Measurements from ENCODE around the gene CD300A. TPM values are rescaled to one million over a fixed set of nuclear protein-coding genes. Genes with fewer than 3 reads are reported as not detected.

CD300A gene
- total and polyA plus RNA-seq, 11 donors, result 0.64 to 23.2 (median 1.6) TPM

GRCh38 chr17:74520016-74520434 is 53.6 kb downstream of the CD300A start:
- peak in 3 of 5 donors; percentile 36 to 63 (median 50) for DNase-seq
- Histone ChIP-seq H3K36me3 (no peaks in the 10 kb centered on the region), H3K27ac (peak overlapping the region in 4 of 12 donors; percentile 49 to 94 (median 68)), H3K4me3 (no peak overlapping the region), H3K9me3 (peaks cover 0 to 8% (median 0%) of the 10 kb centered on the region in 12 donors), H3K27me3 (no peaks in the 10 kb centered on the region), H3K4me1 (peaks cover 0 to 48% (median 0%) of the 10 kb centered on the region in 12 donors)
- intact Hi-C loops (cut with DNase I), result no loop called here
- ATAC-seq, result peak; percentile 49 to 80 (median 75)
- WGBS, 4 donors, result 57 to 70% (median 65%) methylated on average over 3 of the region's 3 CpGs
- TF ChIP-seq CTCF (IDR thresholded peaks at IDR 0.05), result no peak
- no peak for TF ChIP-seq POLR2A (IDR thresholded peaks at IDR 0.05)

- ATAC-seq (peak; percentile 34 to 78 (median 64)), DNase-seq (peak in 1 of 5 donors; percentile 30)
- Histone ChIP-seq H3K36me3 (no peaks in the 10 kb centered on the region), H3K27ac (peak overlapping the region in 8 of 12 donors; percentile 31 to 94 (median 60)), H3K4me1 (peaks cover 0 to 48% (median 0%) of the 10 kb centered on the region in 12 donors), H3K27me3 (no peaks in the 10 kb centered on the region), H3K9me3 (peaks cover 0 to 8% (median 0%) of the 10 kb centered on the region in 12 donors), H3K4me3 (peak overlapping the region in 2 of 12 donors; percentile 18 to 19)
- WGBS, 4 donors, result 81 to 89% (median 82%) methylated on average over 21 of the region's 21 CpGs
- intact Hi-C loops (cut with DNase I), result no loop called here
- no peak for TF ChIP-seq POLR2A (IDR thresholded peaks at IDR 0.05)
- no peak for TF ChIP-seq CTCF (IDR thresholded peaks at IDR 0.05)
Observed at GRCh38 chr17:74520790-74521480, 54.5 kb downstream of the CD300A start.

- H3K4me3 ChIP-seq, result peak overlapping the region in 2 of 12 donors; percentile 18 to 19
Observed at GRCh38 chr17:74521701-74522201, 55.3 kb downstream of the CD300A start.

More at GRCh38 chr17:74521701-74522201, 55.3 kb downstream of the CD300A start:
- intact Hi-C loops (cut with DNase I), result no loop called here
- Histone ChIP-seq H3K27me3 (no peaks in the 10 kb centered on the region), H3K27ac (peak overlapping the region in 7 of 12 donors; percentile 31 to 94 (median 64)), H3K9me3 (peaks cover 0 to 8% (median 0%) of the 10 kb centered on the region in 12 donors), H3K36me3 (no peaks in the 10 kb centered on the region), H3K4me1 (peaks cover 0 to 47% (median 0%) of the 10 kb centered on the region in 12 donors)
- DNase-seq (peak in 3 of 5 donors; percentile 27 to 44 (median 30)), ATAC-seq (peak in 3 of 4 donors; percentile 41 to 63 (median 48))
- TF ChIP-seq POLR2A (IDR thresholded peaks at IDR 0.05) (no peak), CTCF (IDR thresholded peaks at IDR 0.05) (no peak)
- 78 to 89% (median 79%) methylated on average over 8 to 9 of the region's 9 CpGs for WGBS, 4 donors
